Hepatocyte (in vitro differentiated cells): ENCODE data around the gene DIP2C. TPM values are rescaled to one million over a fixed set of nuclear protein-coding genes. Genes with fewer than 3 reads are reported as not detected.

Experiments used
- DNase-seq: peaks from one replicate; pipeline ENCODE4 v3.0.0-alpha.2; 2016; ENCODE audit warnings: low spot score
- H2AFZ ChIP-seq: fragments of 200-600 bp; sonication (generic); 2 replicates; pipeline ENCODE4 v1.6.0; 2016; ENCODE audit warnings: antibody characterized with exemption, mild to moderate bottlenecking
- H3K27ac ChIP-seq: fragments of 200-600 bp; sonication (generic); 2 replicates; pipeline ENCODE4 v1.5.1; 2016; ENCODE audit warnings: mild to moderate bottlenecking
- H3K27me3 ChIP-seq: fragments of 200-600 bp; sonication (generic); 2 replicates; pipeline ENCODE4 v1.6.1; 2016
- H3K36me3 ChIP-seq: fragments of 200-600 bp; sonication (generic); replicated peaks from 2 replicates; pipeline ENCODE4 v1.5.1; 2016; ENCODE audit warnings: low read depth; ENCODE audit not compliant: insufficient read depth
- H3K4me1 ChIP-seq: fragments of 200-600 bp; sonication (generic); 2 replicates; pipeline ENCODE4 v1.5.1; 2016; ENCODE audit warnings: mild to moderate bottlenecking, moderate library complexity; ENCODE audit not compliant: insufficient read depth
- H3K4me2 ChIP-seq: fragments of 200-600 bp; sonication (generic); 2 replicates; pipeline ENCODE4 v1.6.0; 2016
- H3K4me3 ChIP-seq: fragments of 200-600 bp; sonication (generic); 2 replicates; pipeline ENCODE4 v1.5.1; 2016; ENCODE audit warnings: mild to moderate bottlenecking
- H3K79me2 ChIP-seq: fragments of 200-600 bp; sonication (generic); 2 replicates; pipeline ENCODE4 v1.6.0; 2017; ENCODE audit warnings: mild to moderate bottlenecking
- H3K9me2 ChIP-seq: fragments of 200-600 bp; sonication (generic); replicated peaks from 2 replicates; pipeline ENCODE4 v1.6.0; 2017; ENCODE audit warnings: mild to moderate bottlenecking; ENCODE audit not compliant: insufficient read depth
- H3K9me3 ChIP-seq: fragments of 200-600 bp; sonication (generic); 2 replicates; pipeline ENCODE4 v1.5.1; 2016; ENCODE audit warnings: low read depth, mild to moderate bottlenecking
- H4K20me1 ChIP-seq: fragments of 200-600 bp; sonication (generic); 2 replicates; pipeline ENCODE4 v1.6.0; 2016; ENCODE audit warnings: mild to moderate bottlenecking; ENCODE audit not compliant: insufficient read depth, poor library complexity, severe bottlenecking
- CTCF ChIP-seq: fragments of 200-600 bp; sonication (generic); IDR thresholded peaks from 2 replicates; pipeline ENCODE4 v1.5.1; 2016; ENCODE audit warnings: antibody characterized with exemption, mild to moderate bottlenecking; ENCODE audit not compliant: poor library complexity
- EZH2 ChIP-seq: fragments of 200-600 bp; sonication (generic); IDR thresholded peaks from 2 replicates; pipeline ENCODE4 v1.6.1; 2016; ENCODE audit warnings: antibody characterized with exemption, mild to moderate bottlenecking, borderline replicate concordance
- EZH2phosphoT487 ChIP-seq: fragments of 200-600 bp; sonication (generic); IDR thresholded peaks from one replicate; pipeline ENCODE4 v1.6.1; 2018; ENCODE audit warnings: antibody characterized with exemption, mild to moderate bottlenecking, low read depth, moderate library complexity; ENCODE audit not compliant: unreplicated experiment, severe bottlenecking
- WGBS: methylation state at CpG from one replicate; pipeline ENCODE4 v1.1.6; 2016; ENCODE audit warnings: low lambda C conversion rate; ENCODE audit errors: missing lambda C conversion rate; 5-methylcytosine and 5-hydroxymethylcytosine counted together
- polyA plus RNA-seq: library from polyadenylated mRNA; unstranded; fragments of >200 nt; fragmentation: Nextera tagmentation; extraction: Ambion mirVana; gene quantifications from 2 replicates; pipeline ENCODE4 v1.2.1, GENCODE V29; 2016
- total RNA-seq: library from RNA; depleted of rRNA; stranded (reverse); fragments of >200 nt; gene quantifications from 2 replicates; pipeline ENCODE4 v1.2.3, GENCODE V29; 2014

Gene DIP2C
- total and polyA plus RNA-seq, 2 experiments from 2014 or later: 11.1 to 12.8 TPM

- Histone ChIP-seq H3K4me1 (peaks cover 7% of the 10 kb centered on the region), H4K20me1 (peaks cover 22% of the 10 kb centered on the region), H3K4me3 (no peak overlapping the region), H2AFZ (no peak overlapping the region), H3K4me2 (no peak overlapping the region), H3K9me2 (no peaks in the 10 kb centered on the region), H3K27me3 (no peaks in the 10 kb centered on the region), H3K9me3 (no peaks in the 10 kb centered on the region), H3K79me2 (peaks cover 37% of the 10 kb centered on the region), H3K36me3 (no peaks in the 10 kb centered on the region), H3K27ac (no peak overlapping the region)
- 94% methylated on average over 21 of the region's 21 CpGs for WGBS
- DNase-seq: no peak
- TF ChIP-seq EZH2 (no peak), EZH2phosphoT487 (no peak), CTCF (no peak)
Measured at GRCh38 chr10:488081-488932, 201.2 kb downstream of the DIP2C start.

- no peaks in the 10 kb centered on the region for H3K9me3 ChIP-seq
- H3K4me1 ChIP-seq: peaks cover 7% of the 10 kb centered on the region
- no peak overlapping the region for H2AFZ ChIP-seq
- TF ChIP-seq CTCF (no peak), EZH2 (no peak), EZH2phosphoT487 (no peak)
- H3K4me3 ChIP-seq: no peak overlapping the region
- peaks cover 16% of the 10 kb centered on the region for H4K20me1 ChIP-seq
- 87% methylated on average over 17 of the region's 17 CpGs for WGBS
- H3K27me3 ChIP-seq: no peaks in the 10 kb centered on the region
- H3K9me2 ChIP-seq: no peaks in the 10 kb centered on the region
- DNase-seq: no peak
- no peak overlapping the region for H3K4me2 ChIP-seq
- H3K27ac ChIP-seq: no peak overlapping the region
- peaks cover 23% of the 10 kb centered on the region for H3K79me2 ChIP-seq
- no peaks in the 10 kb centered on the region for H3K36me3 ChIP-seq
Measured at GRCh38 chr10:486666-487322, 202.7 kb downstream of the DIP2C start.

GRCh38 chr10:486206-486605 is 203.3 kb downstream of the DIP2C start:
- 57% methylated on average over 11 of the region's 11 CpGs for WGBS
- H3K27ac ChIP-seq: no peak overlapping the region

GRCh38 chr10:485776-486175 is 203.7 kb downstream of the DIP2C start:
- peaks cover 15% of the 10 kb centered on the region for H3K79me2 ChIP-seq
- WGBS: 96% methylated on average over 7 of the region's 7 CpGs

More at GRCh38 chr10:486206-486605, 203.3 kb downstream of the DIP2C start:
- Histone ChIP-seq H3K4me1 (peaks cover 4% of the 10 kb centered on the region), H3K79me2 (peaks cover 17% of the 10 kb centered on the region), H3K4me2 (no peak overlapping the region), H3K4me3 (no peak overlapping the region), H3K36me3 (no peaks in the 10 kb centered on the region), H3K9me3 (no peaks in the 10 kb centered on the region), H2AFZ (no peak overlapping the region), H3K9me2 (no peaks in the 10 kb centered on the region), H3K27me3 (no peaks in the 10 kb centered on the region), H4K20me1 (peaks cover 10% of the 10 kb centered on the region)
- DNase-seq: no peak
- no peak for TF ChIP-seq EZH2

More at GRCh38 chr10:485776-486175, 203.7 kb downstream of the DIP2C start:
- H3K27me3 ChIP-seq: no peaks in the 10 kb centered on the region
- no peak for TF ChIP-seq EZH2
- TF ChIP-seq EZH2phosphoT487: no peak
- no peak for TF ChIP-seq CTCF
- no peaks in the 10 kb centered on the region for H3K9me2 ChIP-seq
- H3K4me2 ChIP-seq: no peak overlapping the region
- peaks cover 6% of the 10 kb centered on the region for H4K20me1 ChIP-seq
- no peak overlapping the region for H3K4me3 ChIP-seq
- DNase-seq: no peak
- no peak overlapping the region for H2AFZ ChIP-seq
- no peaks in the 10 kb centered on the region for H3K4me1 ChIP-seq
- no peaks in the 10 kb centered on the region for H3K36me3 ChIP-seq
- H3K9me3 ChIP-seq: no peaks in the 10 kb centered on the region
- no peak overlapping the region for H3K27ac ChIP-seq
